Osteoblast (primary cell): Measurements from ENCODE around the gene DGKD. TPM values are rescaled to one million over a fixed set of nuclear protein-coding genes. Genes with fewer than 3 reads are reported as not detected.
A peak's percentile ranks its signal among the peaks of the same experiment; 100 is the strongest.

ENCODE experiments used
- DNase-seq: peaks from one replicate; pipeline ENCODE4 v3.0.0; 2011; ENCODE audit warnings: low spot score, mixed read lengths; ENCODE audit not compliant: insufficient read length; ENCODE audit errors: missing footprints
- H2AFZ ChIP-seq: 2 replicates; pipeline ENCODE4 v1.6.0; 2011; ENCODE audit warnings: mild to moderate bottlenecking, low read length
- H3K27ac ChIP-seq: 2 replicates; pipeline ENCODE4 v1.5.1; 2011; ENCODE audit warnings: mild to moderate bottlenecking, low read depth, low read length, moderate library complexity
- H3K27me3 ChIP-seq: 2 replicates; pipeline ENCODE4 v1.6.0; 2012; ENCODE audit warnings: mild to moderate bottlenecking, control low read depth, inconsistent platforms, low read length, moderate library complexity; ENCODE audit not compliant: insufficient read depth
- H3K36me3 ChIP-seq: 2 replicates; pipeline ENCODE4 v1.5.1; 2011; ENCODE audit warnings: mild to moderate bottlenecking, low read length, control low read depth, moderate library complexity; ENCODE audit not compliant: insufficient read depth
- H3K4me1 ChIP-seq: 2 replicates; pipeline ENCODE4 v1.5.1; 2011; ENCODE audit warnings: mild to moderate bottlenecking, low read length, control low read depth, moderate library complexity; ENCODE audit not compliant: insufficient read depth
- H3K4me2 ChIP-seq: 2 replicates; pipeline ENCODE4 v1.6.0; 2011; ENCODE audit warnings: mild to moderate bottlenecking, low read length; ENCODE audit not compliant: insufficient read depth
- H3K4me3 ChIP-seq: fragments of 200-600 bp; sonication (generic); 3 replicates; pipeline ENCODE4 v1.5.1; 2012; ENCODE audit warnings: mild to moderate bottlenecking, low read length, inconsistent platforms; ENCODE audit not compliant: insufficient read depth
- H3K79me2 ChIP-seq: 2 replicates; pipeline ENCODE4 v1.6.0; 2012; ENCODE audit warnings: mild to moderate bottlenecking, low read length, control low read depth, inconsistent platforms; ENCODE audit not compliant: insufficient read depth
- H3K9me3 ChIP-seq: 2 replicates; pipeline ENCODE4 v1.5.1; 2011; ENCODE audit warnings: low read depth, low read length, control low read depth
- H4K20me1 ChIP-seq: 2 replicates; pipeline ENCODE4 v1.6.0; 2012; ENCODE audit warnings: mild to moderate bottlenecking, low read length, control low read depth; ENCODE audit not compliant: insufficient read depth
- total RNA-seq: library from RNA; depleted of rRNA; stranded (reverse); fragments of >200 nt; gene quantifications from 2 replicates; pipeline ENCODE4 v1.2.3, GENCODE V29; 2012
- TF ChIP-seq, protein P1 (sequence below): IDR thresholded peaks from 2 replicates; pipeline ENCODE4 v1.5.1; 2011; ENCODE audit warnings: mild to moderate bottlenecking, low read depth, low read length, moderate library complexity; ENCODE audit errors: extremely low read depth

DGKD gene
- total RNA-seq, 1 donor: 6.5 TPM

DNA sequence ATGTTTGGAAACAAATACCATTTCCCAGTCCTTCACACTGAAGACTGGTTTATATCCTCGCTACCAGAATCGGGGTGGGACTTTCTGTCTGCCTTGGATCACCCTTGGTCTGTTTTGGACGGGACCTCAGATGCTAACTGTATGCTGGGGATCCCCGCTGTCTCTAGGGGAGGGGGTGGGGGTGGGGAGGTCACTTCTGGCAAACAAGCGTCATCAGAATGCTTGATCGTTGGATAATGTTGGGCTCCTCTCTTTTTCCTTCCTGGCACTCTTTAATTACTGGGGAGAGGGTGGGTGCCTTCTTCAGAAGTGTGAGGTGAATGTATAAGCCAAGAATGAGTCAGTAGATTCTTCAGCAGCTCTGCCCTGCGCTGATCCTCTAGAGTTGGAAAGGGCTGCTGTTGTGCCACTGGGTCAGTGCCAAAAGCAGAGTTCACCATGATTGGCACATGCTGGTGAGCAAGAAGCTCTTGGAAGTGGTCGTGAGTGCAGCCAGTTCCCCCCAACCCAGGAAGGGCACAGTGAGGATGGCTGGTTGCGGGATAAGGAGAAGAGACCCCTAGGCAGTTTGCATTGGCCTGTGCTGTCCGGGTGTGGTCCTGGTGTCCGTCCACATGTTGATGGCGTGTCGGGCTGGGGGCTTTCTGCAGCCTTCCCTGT lies 32.2 kb downstream of the DGKD start:
- H3K4me2 ChIP-seq: peak overlapping the region; percentile 72
- DNase-seq: no peak
- H4K20me1 ChIP-seq: peaks cover 20% of the 10 kb centered on the region
- peak overlapping the region; percentile 78 for H3K27ac ChIP-seq
- no peak overlapping the region for H2AFZ ChIP-seq
- TF ChIP-seq, protein P1, sequence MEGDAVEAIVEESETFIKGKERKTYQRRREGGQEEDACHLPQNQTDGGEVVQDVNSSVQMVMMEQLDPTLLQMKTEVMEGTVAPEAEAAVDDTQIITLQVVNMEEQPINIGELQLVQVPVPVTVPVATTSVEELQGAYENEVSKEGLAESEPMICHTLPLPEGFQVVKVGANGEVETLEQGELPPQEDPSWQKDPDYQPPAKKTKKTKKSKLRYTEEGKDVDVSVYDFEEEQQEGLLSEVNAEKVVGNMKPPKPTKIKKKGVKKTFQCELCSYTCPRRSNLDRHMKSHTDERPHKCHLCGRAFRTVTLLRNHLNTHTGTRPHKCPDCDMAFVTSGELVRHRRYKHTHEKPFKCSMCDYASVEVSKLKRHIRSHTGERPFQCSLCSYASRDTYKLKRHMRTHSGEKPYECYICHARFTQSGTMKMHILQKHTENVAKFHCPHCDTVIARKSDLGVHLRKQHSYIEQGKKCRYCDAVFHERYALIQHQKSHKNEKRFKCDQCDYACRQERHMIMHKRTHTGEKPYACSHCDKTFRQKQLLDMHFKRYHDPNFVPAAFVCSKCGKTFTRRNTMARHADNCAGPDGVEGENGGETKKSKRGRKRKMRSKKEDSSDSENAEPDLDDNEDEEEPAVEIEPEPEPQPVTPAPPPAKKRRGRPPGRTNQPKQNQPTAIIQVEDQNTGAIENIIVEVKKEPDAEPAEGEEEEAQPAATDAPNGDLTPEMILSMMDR: no peak
- peaks cover 4% of the 10 kb centered on the region for H3K36me3 ChIP-seq
- no peak overlapping the region for H3K4me3 ChIP-seq
- no peaks in the 10 kb centered on the region for H3K27me3 ChIP-seq
- peaks cover 21% of the 10 kb centered on the region for H3K4me1 ChIP-seq
- H3K9me3 ChIP-seq: no peaks in the 10 kb centered on the region
- H3K79me2 ChIP-seq: peaks cover 2% of the 10 kb centered on the region

DNA sequence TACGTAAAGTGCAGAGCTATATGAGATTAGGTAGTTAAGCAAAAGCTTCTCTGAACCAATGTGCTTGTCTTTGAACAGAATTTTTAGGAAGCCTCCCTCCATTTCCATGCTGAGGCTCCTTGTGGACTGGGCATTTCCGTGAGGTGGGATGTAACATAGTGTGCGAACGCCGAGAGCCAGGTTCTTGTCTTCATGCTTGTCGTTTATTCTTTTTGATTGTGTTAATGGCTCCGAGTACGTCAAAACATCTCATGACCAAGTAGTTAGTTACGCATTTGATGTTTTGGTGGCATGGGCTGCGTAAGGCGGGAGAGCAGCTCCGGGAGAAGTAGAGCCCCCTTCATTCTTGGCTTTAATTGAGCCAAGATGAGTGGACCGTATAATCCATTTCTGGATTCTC lies 32.9 kb downstream of the DGKD start:
- Histone ChIP-seq H3K9me3 (no peaks in the 10 kb centered on the region), H3K27me3 (no peaks in the 10 kb centered on the region), H3K79me2 (peaks cover 2% of the 10 kb centered on the region), H3K27ac (peak overlapping the region; percentile 78), H3K4me2 (peak overlapping the region; percentile 72), H2AFZ (no peak overlapping the region), H3K36me3 (peaks cover 4% of the 10 kb centered on the region), H4K20me1 (peaks cover 20% of the 10 kb centered on the region), H3K4me1 (peaks cover 21% of the 10 kb centered on the region), H3K4me3 (peak overlapping the region; percentile 21)
- no peak for DNase-seq
- TF ChIP-seq, protein P1: no peak

DNA sequence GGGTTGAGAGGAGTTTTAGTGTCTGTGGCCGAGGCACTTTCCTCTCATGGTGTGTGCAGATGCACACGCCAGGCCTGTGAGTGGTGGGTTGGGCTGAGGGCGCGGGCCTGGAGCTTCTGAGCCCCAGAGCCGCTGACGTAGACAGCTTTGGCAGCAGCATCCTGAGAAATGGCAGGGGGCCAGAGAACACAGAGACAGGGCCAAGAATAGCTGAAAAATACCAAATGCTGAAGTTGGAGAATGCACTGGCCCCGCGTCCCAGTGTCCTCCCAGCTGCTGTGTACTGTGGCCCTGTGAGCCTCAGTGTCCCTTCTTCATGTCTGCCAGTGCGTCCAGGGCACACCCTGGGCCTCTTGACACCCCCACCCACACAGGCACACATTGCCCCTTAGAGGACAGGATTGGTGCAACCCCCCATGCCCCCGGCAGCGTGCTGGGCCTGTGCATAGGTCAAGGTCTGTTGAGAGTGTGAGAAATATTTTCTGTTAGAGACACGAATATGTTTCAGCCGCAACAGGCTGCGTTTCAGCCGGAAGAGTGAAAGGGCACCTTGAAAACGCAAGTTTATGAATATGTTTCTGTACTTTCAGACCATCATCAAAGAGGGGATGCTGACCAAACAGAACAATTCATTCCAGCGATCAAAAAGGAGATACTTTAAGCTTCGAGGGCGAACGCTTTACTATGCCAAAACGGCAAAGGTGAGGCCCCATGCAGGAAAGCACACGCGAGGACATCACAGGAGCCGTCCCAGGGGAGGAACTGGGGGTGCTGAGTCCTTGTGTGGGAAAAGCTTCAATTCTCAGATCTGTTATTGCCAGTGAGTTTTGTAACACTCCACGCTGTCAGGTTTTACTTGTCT lies 33.6 kb downstream of the DGKD start:
- H3K4me2 ChIP-seq: peak overlapping the region; percentile 72
- no peaks in the 10 kb centered on the region for H3K9me3 ChIP-seq
- H3K4me1 ChIP-seq: peaks cover 21% of the 10 kb centered on the region
- H3K27me3 ChIP-seq: no peaks in the 10 kb centered on the region
- peak; percentile 94 for DNase-seq
- peak overlapping the region; percentile 78 for H3K27ac ChIP-seq
- peaks cover 2% of the 10 kb centered on the region for H3K79me2 ChIP-seq
- peak overlapping the region; percentile 38 for H2AFZ ChIP-seq
- TF ChIP-seq, protein P1: no peak
- H3K4me3 ChIP-seq: peak overlapping the region; percentile 44
- peaks cover 20% of the 10 kb centered on the region for H4K20me1 ChIP-seq
- H3K36me3 ChIP-seq: peaks cover 4% of the 10 kb centered on the region

DNA sequence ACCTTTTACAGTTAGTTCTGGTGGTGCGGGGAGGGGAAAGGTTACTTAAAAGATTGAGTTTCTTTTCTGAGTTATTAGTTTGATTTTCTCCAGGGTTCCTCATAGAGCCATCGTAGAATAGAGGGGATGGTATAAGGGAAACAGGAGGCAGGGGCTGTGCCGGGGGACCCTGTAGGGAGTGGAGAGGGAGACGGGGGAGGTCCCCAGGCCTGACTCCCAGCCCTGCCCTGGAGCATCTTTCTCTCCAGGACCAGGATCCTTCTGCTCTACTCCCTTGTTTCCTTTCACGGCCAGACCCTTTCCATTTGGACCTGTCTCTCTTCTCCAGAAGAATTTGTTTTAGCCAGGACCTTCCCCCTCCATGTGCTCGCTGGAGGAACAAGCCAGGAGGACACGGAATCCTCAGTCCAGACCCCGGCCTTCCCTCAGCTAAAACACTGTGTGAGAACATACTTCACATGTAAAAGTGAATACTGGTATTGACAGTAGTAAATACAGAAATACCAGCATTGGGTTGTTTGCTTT lies 35.4 kb downstream of the DGKD start:
- Histone ChIP-seq H3K79me2 (peaks cover 2% of the 10 kb centered on the region), H4K20me1 (peaks cover 11% of the 10 kb centered on the region), H3K9me3 (no peaks in the 10 kb centered on the region), H3K27me3 (no peaks in the 10 kb centered on the region), H3K4me2 (no peak overlapping the region), H3K4me1 (peaks cover 21% of the 10 kb centered on the region), H2AFZ (no peak overlapping the region), H3K4me3 (no peak overlapping the region), H3K27ac (no peak overlapping the region), H3K36me3 (peaks cover 9% of the 10 kb centered on the region)
- TF ChIP-seq, protein P1: no peak
- no peak for DNase-seq
